IMR-90 (cell line): ENCODE results near the gene POLR3K. TPM values are rescaled to one million over a fixed set of nuclear protein-coding genes. Genes with fewer than 3 reads are reported as not detected.
"Not testable (repeated sequence)": the region's sequence is repeated elsewhere in the genome, so short reads cannot be mapped to it uniquely, and the experiment has no call there.

Experiments
- ATAC-seq: fragments of 200-7000 bp; cut with Tn5 transposase; 2 replicates; pipeline ENCODE4 v1.9.1; 2020; ENCODE audit warnings: low read depth, mild to moderate bottlenecking, moderate library complexity
- BruUV-seq: library from RNA; stranded (reverse); fragments of 400-500 nt; replicated peaks from 2 replicates; lab custom pipeline; 2021; lab: Mats Ljungman, UMichigan
- CTCF ChIA-PET: fragments of 300-600 bp; formaldehyde crosslinking; extraction: SDS; loops from one replicate; lab custom pipeline; 2021; ENCODE audit warnings: antibody characterized with exemption; lab: Yijun Ruan, JAX
- POLR2A ChIA-PET: fragments of 300-600 bp; sonication (Branson Sonifier 250); formaldehyde crosslinking; loops from one replicate; lab custom pipeline; 2022; ENCODE audit warnings: antibody characterized with exemption; ENCODE audit not compliant: unreplicated experiment; lab: Charles Lee
- DNase-seq: peaks from one replicate; pipeline ENCODE4 v3.0.0; 2013
- H2AFZ ChIP-seq: replicated peaks from 2 replicates; pipeline ENCODE3; 2013; ENCODE audit warnings: low read length, mild to moderate bottlenecking; ENCODE audit not compliant: poor library complexity
- H2AK5ac ChIP-seq: 2 replicates; pipeline ENCODE4 v1.6.1; 2013; ENCODE audit warnings: low read depth, low read length, inconsistent platforms
- H2AK9ac ChIP-seq: replicated peaks from 2 replicates; pipeline ENCODE3; 2013; ENCODE audit warnings: mild to moderate bottlenecking, low read depth, low read length, moderate library complexity; ENCODE audit not compliant: poor library complexity
- H2BK120ac ChIP-seq: 2 replicates; pipeline ENCODE4 v1.6.1; 2013; ENCODE audit warnings: low read depth, low read length, inconsistent platforms
- H2BK15ac ChIP-seq: 3 replicates; pipeline ENCODE4 v1.6.1; 2013; ENCODE audit warnings: low read depth, low read length, inconsistent platforms
- H2BK20ac ChIP-seq: 2 replicates; pipeline ENCODE4 v1.6.1; 2013; ENCODE audit warnings: low read depth, mild to moderate bottlenecking, inconsistent platforms, low read length, moderate library complexity
- H2BK5ac ChIP-seq: 2 replicates; pipeline ENCODE4 v1.6.1; 2013; ENCODE audit warnings: mild to moderate bottlenecking, low read depth, low read length, inconsistent platforms; ENCODE audit not compliant: poor library complexity, severe bottlenecking
- H3K14ac ChIP-seq: replicated peaks from 2 replicates; pipeline ENCODE4 v1.6.1; 2013; ENCODE audit warnings: low read depth, low read length, inconsistent platforms
- H3K18ac ChIP-seq: 2 replicates; pipeline ENCODE4 v1.6.1; 2013; ENCODE audit warnings: low read depth, low read length, control low read depth
- H3K23ac ChIP-seq: 2 replicates; pipeline ENCODE4 v1.6.1; 2013; ENCODE audit warnings: low read depth, low read length, inconsistent platforms
- H3K27ac ChIP-seq: 2 replicates; pipeline ENCODE4 v1.5.1; 2013; ENCODE audit warnings: mild to moderate bottlenecking, control low read depth, low read length; ENCODE audit not compliant: insufficient read depth
- H3K27me3 ChIP-seq: 2 replicates; pipeline ENCODE4 v1.6.1; 2013; ENCODE audit warnings: low read length; ENCODE audit not compliant: control insufficient read depth, insufficient read depth
- H3K36me3 ChIP-seq: 2 replicates; pipeline ENCODE4 v1.6.1; 2013; ENCODE audit warnings: low read length, mixed read lengths; ENCODE audit not compliant: control insufficient read depth, insufficient read depth
- H3K4ac ChIP-seq: 2 replicates; pipeline ENCODE4 v1.6.1; 2013; ENCODE audit warnings: low read depth, low read length, inconsistent platforms
- H3K4me1 ChIP-seq: 2 replicates; pipeline ENCODE4 v1.6.1; 2013; ENCODE audit warnings: low read length, mixed read lengths; ENCODE audit not compliant: control insufficient read depth, insufficient read depth
- H3K4me2 ChIP-seq: 2 replicates; pipeline ENCODE4 v1.6.1; 2013; ENCODE audit warnings: low read depth, mild to moderate bottlenecking, control low read depth, low read length, moderate library complexity
- H3K4me3 ChIP-seq: 2 replicates; pipeline ENCODE4 v1.5.1; 2013; ENCODE audit warnings: low read depth, mild to moderate bottlenecking, control low read depth, low read length, moderate library complexity; ENCODE audit not compliant: insufficient read depth
- H3K56ac ChIP-seq: 2 replicates; pipeline ENCODE4 v1.6.1; 2013; ENCODE audit warnings: low read length, inconsistent platforms; ENCODE audit not compliant: insufficient read depth; ENCODE audit errors: extremely low read depth
- H3K79me1 ChIP-seq, 2 experiments: 2 replicates each; pipeline ENCODE4 v1.6.1; 2013; ENCODE audit warnings: low read length in 2 of 2, inconsistent platforms in 1 of 2, low read depth in 1 of 2
- H3K9ac ChIP-seq: 2 replicates; pipeline ENCODE4 v1.6.1; 2013; ENCODE audit warnings: low read depth, low read length, control low read depth
- H3K9me1 ChIP-seq: 2 replicates; pipeline ENCODE4 v1.6.1; 2013; ENCODE audit warnings: low read length, inconsistent platforms; ENCODE audit not compliant: insufficient read depth
- H3K9me3 ChIP-seq: 2 replicates; pipeline ENCODE4 v1.6.1; 2013; ENCODE audit warnings: low read length; ENCODE audit not compliant: control insufficient read depth, insufficient read depth
- H4K20me1 ChIP-seq: 2 replicates; pipeline ENCODE4 v1.6.1; 2013; ENCODE audit warnings: low read length, inconsistent platforms; ENCODE audit not compliant: insufficient read depth
- H4K5ac ChIP-seq: 2 replicates; pipeline ENCODE4 v1.6.1; 2013; ENCODE audit warnings: mild to moderate bottlenecking, low read depth, low read length, control low read depth
- H4K8ac ChIP-seq, 2 experiments: 2 replicates each; pipeline ENCODE4 v1.6.1; 2013; ENCODE audit warnings: low read depth in 2 of 2, low read length in 2 of 2, control low read depth in 1 of 2, inconsistent platforms in 1 of 2
- H4K91ac ChIP-seq: 2 replicates; pipeline ENCODE4 v1.6.1; 2013; ENCODE audit warnings: low read depth, low read length, inconsistent platforms; ENCODE audit not compliant: insufficient read depth
- WGBS, 2 experiments: methylation state at CpG; one replicate each; pipeline versions ENCODE4 v1.1.5 to v1.1.7; 2013; ENCODE audit warnings: missing lambda C conversion rate in 2 of 2; ENCODE audit not compliant: insufficient read length in 1 of 2; ENCODE audit errors: extremely low coverage in 2 of 2; 5-methylcytosine and 5-hydroxymethylcytosine counted together
- dilution Hi-C: fragments of 300-500 bp; cut with HindIII; formaldehyde crosslinking; loops from one replicate; pipeline ENCODE4 v1.14.3; 2018; ENCODE audit warnings: low sequenced_read_pairs; ENCODE audit not compliant: unreplicated experiment
- in situ Hi-C: fragments of 300-500 bp; cut with MboI; formaldehyde crosslinking; loops from 3 replicates; pipeline ENCODE4 v1.14.3; 2019; ENCODE audit warnings: low sequenced_read_pairs, inconsistent platforms, mixed read lengths
- intact Hi-C: fragments of 100-400 bp; cut with micrococcal nuclease; formaldehyde crosslinking; loops from 2 replicates; pipeline ENCODE4 v1.10.0; 2022
- polyA plus RNA-seq, 3 experiments: library from polyadenylated mRNA; depleted of rRNA; stranded (reverse); fragments of >200 nt; gene quantifications; 2 replicates each; pipeline ENCODE4 v1.2.3, GENCODE V29; 2012; ENCODE audit warnings: low replicate concordance in 1 of 3
- total RNA-seq: library from RNA; depleted of rRNA; stranded (reverse); fragments of >200 nt; gene quantifications from 2 replicates; pipeline ENCODE4 v1.2.3, GENCODE V29; 2012

The POLR3K gene
- total and polyA plus RNA-seq, 2 of the 4 experiments (the other 2 are of a cell fraction) = 9.0 to 39.5 TPM

DNA sequence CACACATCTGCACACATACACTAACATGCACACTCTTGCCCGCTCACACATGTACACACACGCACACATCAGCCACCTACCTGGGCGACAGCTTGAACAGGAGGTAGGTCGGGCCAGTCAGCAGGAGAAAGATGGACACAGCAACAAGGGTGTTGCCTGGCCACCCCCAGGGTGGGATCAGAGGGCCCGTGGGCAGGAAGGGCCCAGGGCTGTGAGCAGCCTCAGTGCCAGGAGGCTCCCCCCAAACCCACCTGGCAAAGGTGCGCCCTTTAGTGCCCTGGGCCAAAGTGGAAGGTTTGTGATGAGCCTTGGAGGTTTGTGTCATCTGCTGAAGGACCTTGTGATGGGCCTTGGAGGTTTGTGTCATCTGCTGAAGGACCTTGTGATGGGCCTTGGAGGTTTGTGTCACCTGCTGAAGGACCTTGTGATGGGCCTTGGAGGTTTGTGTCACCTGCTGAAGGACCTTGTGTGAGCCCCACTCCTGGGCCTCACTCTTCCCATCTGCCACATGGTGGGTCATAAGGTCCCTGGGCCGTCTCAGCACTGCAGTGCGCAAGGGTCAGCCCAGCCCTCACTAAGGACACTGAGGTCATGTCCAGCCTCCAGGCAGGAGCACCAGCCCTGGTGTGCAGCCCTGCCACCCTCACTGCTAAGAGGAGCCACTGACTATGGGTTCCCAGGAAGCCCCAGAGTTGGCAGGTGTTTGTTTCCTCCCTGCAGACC is 20.1 kb downstream of the POLR3K start:
- ATAC-seq, in situ Hi-C loops, H3K27me3 ChIP-seq, DNase-seq, H3K4me1 ChIP-seq, H3K79me1 ChIP-seq, H2BK120ac ChIP-seq, H3K9me3 ChIP-seq, H3K14ac ChIP-seq, H3K36me3 ChIP-seq, H4K91ac ChIP-seq, H3K4ac ChIP-seq, H2AFZ ChIP-seq, H3K4me3 ChIP-seq, POLR2A ChIA-PET, CTCF ChIA-PET, BruUV-seq, H2AK5ac ChIP-seq, H4K20me1 ChIP-seq, H2BK15ac ChIP-seq, H3K9ac ChIP-seq, H4K5ac ChIP-seq, H3K18ac ChIP-seq, H3K56ac ChIP-seq, H3K27ac ChIP-seq, H2AK9ac ChIP-seq, H3K4me2 ChIP-seq, H2BK20ac ChIP-seq, H3K9me1 ChIP-seq, intact Hi-C loops, dilution Hi-C loops, H4K8ac ChIP-seq, H3K23ac ChIP-seq, H2BK5ac ChIP-seq: not testable (repeated sequence)
- WGBS, 2 experiments = no CpG with 5 or more reads among the region's 8 CpGs

DNA sequence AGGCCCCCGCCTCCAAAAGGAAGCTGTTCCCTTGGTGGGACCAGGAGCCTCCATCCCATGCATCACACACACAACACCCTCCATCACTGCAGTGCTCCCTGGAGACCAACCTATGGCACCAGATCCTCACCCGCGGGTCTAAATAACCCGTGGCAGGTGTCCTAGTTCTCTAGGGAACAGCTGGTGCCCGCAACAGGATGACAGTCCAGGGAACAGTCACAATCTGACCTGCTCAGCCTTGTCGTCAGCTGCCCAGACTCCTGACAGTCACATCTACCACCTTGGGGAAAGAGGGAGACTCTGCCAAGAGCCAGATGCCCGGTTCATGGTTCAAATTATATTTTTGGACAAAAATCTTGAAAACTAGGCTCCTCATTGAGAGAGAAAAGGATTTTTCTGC is 22.8 kb downstream of the POLR3K start:
- H2BK20ac ChIP-seq, H3K27me3 ChIP-seq, H3K23ac ChIP-seq, H4K8ac ChIP-seq, H3K27ac ChIP-seq, intact Hi-C loops, H2BK5ac ChIP-seq, H3K9me1 ChIP-seq, H2BK120ac ChIP-seq, BruUV-seq, H4K91ac ChIP-seq, in situ Hi-C loops, H3K18ac ChIP-seq, H3K4me1 ChIP-seq, H3K4me3 ChIP-seq, H4K20me1 ChIP-seq, dilution Hi-C loops, H3K4me2 ChIP-seq, DNase-seq, H4K5ac ChIP-seq, H2AFZ ChIP-seq, H2BK15ac ChIP-seq, H3K14ac ChIP-seq, H3K9ac ChIP-seq, ATAC-seq, H2AK9ac ChIP-seq, POLR2A ChIA-PET, H3K56ac ChIP-seq, CTCF ChIA-PET, H3K36me3 ChIP-seq, H3K79me1 ChIP-seq, H3K9me3 ChIP-seq, H2AK5ac ChIP-seq, H3K4ac ChIP-seq: not testable (repeated sequence)
- WGBS, 2 experiments = no CpG with 5 or more reads among the region's 7 CpGs
